VCaP (cell line): ENCODE results near the gene LNX1.

Experiments
- H3K27ac ChIP-seq: fragments of 450-650 bp; 2 replicates; pipeline ENCODE4 v1.5.1; 2017
- CTCF ChIP-seq: fragments of 450-650 bp; conservative IDR thresholded peaks from 2 replicates; pipeline ENCODE4 v1.5.1; 2017; ENCODE audit warnings: mild to moderate bottlenecking, moderate library complexity

Gene LNX1

DNA sequence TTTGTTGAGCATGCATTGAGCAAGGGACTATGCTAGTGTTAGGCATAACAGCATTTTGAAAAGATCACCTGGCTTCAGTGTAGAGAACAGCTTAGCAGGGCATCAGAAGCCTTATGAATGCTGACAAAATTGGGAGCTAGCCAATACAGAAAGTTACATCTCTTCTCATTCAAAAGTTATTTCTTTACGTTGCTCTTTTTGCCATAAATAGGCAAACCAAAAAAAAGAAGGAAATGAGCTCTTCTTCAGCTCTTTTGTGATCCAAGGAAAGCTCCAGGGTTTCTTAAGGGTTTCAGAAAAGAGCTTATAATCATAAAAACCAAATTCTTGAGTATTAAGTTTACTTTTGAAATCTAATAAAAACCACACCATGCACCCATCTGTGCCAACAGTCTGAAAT lies 35.2 kb upstream of the LNX1 start:
- TF ChIP-seq CTCF = no peak
- H3K27ac ChIP-seq = no peak overlapping the region

DNA sequence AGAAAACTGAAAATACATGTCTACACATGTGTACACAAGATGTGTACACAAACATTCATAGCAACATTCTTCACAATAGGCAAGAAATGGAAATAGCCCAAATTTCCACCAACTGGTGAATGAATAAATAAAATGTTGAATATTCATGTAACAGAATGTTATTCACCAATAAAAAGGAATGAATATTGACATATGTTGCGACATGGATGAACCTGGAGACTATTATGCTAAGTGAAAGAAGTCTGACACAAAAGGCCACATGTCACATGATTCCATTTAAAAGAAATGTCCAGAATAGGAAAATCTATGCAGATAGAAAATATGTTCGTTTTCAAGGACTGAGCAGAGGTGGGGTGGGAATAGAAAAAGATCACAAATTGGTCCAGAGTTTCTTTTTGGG lies 34.6 kb upstream of the LNX1 start:
- no peak for TF ChIP-seq CTCF

DNA sequence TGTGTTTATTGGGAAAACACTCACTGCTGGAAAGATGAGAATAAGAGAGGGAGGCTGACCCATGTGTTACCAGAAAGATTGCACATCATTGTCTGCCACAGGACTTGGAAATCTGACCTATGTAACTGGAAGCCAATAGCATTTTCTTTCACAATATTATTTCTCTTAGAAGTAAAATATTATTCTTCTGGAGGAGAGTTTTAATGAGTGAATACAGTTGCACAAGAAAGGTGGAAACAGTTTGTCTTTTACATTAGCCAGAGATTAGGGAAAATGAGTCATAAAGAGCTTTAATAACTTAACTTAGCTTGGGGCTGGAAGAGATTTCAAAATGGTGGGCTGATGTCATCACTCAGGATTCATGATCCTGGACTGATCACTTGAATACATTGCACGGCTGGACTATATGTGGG lies 31.5 kb upstream of the LNX1 start:
- no peak for TF ChIP-seq CTCF
- no peak overlapping the region for H3K27ac ChIP-seq

More for the DNA sequence above, 34.6 kb upstream of the LNX1 start:
- H3K27ac ChIP-seq = no peak overlapping the region

DNA sequence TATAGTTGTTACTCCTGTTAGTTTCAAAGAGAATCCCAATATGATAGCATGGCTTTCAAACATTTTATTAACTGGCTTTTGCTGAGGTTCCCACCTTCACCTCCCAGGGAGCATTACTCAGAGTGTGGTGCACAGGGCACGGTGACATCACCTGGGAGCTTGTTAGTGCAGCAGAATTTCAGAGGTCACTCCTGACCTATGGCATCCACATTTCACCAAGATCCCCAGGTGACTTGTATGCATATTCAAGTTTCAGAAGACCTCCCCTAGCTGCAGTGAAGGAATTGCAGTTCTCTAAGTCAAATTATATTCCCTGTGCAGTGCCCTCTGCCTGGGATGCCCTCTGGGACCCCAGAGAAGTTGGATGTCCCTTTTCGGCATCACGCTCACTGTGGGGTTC lies 29.7 kb upstream of the LNX1 start:
- no peak for TF ChIP-seq CTCF
- H3K27ac ChIP-seq = no peak overlapping the region

DNA sequence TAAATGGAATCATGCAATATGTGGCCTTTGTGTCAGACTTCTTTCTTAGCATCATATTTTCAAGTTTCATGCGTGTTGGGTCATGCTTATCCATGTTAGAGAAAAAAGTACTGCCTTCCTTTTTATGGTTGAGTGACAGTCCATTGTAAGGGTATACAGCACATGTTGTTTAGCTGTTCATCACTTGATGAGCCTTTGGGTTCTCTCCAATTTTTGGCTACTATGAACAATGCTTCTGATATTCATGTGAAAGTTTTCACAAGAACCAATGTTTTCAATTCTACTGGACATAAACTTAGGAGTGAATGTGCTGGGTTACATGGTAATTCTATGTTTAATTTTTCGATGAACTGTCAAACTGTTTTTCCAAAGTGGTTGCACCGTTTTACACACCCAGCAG lies 28.1 kb upstream of the LNX1 start:
- no peak for TF ChIP-seq CTCF
- H3K27ac ChIP-seq = no peak overlapping the region

DNA sequence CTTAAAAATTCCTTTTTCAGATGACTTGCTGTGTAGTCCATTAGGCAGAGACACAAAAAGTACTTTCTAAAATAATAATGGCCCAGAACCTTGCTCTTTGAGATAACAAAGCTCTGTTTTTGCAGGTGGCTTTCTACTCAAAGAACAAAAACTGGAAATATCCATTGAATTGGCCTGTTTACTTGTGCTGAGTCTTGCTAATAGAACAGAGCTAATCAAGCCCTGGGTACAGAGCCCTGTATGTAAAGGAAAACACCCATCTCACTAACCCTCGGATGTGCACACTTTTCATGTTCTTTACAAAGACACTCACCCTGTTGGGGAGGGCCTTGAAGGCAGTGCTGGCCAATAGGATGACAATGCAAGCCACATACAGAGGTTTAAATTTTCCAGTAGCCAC lies 27.0 kb upstream of the LNX1 start:
- TF ChIP-seq CTCF = no peak
- H3K27ac ChIP-seq = no peak overlapping the region

- H3K27ac ChIP-seq = no peak overlapping the region
- no peak for TF ChIP-seq CTCF
These were observed 25.9 kb upstream of the LNX1 start for GRCh38 chr4:53617101-53617680.
